Heart left ventricle (tissue), 16 donors: ENCODE measurements around the gene TMEM131L. TPM values are rescaled to one million over a fixed set of nuclear protein-coding genes. Genes with fewer than 3 reads are reported as not detected.

Experiments used
- ATAC-seq, 4 donors: fragments of 200-7000 bp; cut with Tn5 transposase; one replicate each; pipeline ENCODE4 v1.9.1; 2020 to 2022; ENCODE audit warnings: moderate library complexity in 4 of 4, mild to moderate bottlenecking in 3 of 4, moderate number of reproducible peaks in 1 of 4
- DNase-seq, 5 donors: peaks; one replicate each; pipeline ENCODE4 v3.0.0-alpha.2; 2020
- H3K27ac ChIP-seq, 12 donors: fragments of 200-600 bp; sonication (generic) in 4 of 12; one replicate each; pipeline versions ENCODE4 v1.5.0 to v1.8.0; 2016 to 2022; ENCODE audit warnings: mild to moderate bottlenecking in 2 of 12
- H3K27me3 ChIP-seq, 9 donors: fragments of 200-600 bp; sonication (generic) in 2 of 9; one replicate each; pipeline versions ENCODE4 v1.5.1 to v1.8.0; 2016 to 2022; ENCODE audit warnings: mild to moderate bottlenecking in 3 of 9
- H3K36me3 ChIP-seq, 9 donors: fragments of 200-600 bp; sonication (generic) in 2 of 9; one replicate each; pipeline versions ENCODE4 v1.5.0 to v1.8.0; 2018 to 2022; ENCODE audit warnings: mild to moderate bottlenecking in 2 of 9
- H3K4me1 ChIP-seq, 12 donors: fragments of 200-600 bp; sonication (generic) in 4 of 12; one replicate each; pipeline versions ENCODE4 v1.5.0 to v1.8.0; 2016 to 2022; ENCODE audit warnings: mild to moderate bottlenecking in 3 of 12
- H3K4me3 ChIP-seq, 12 donors: fragments of 200-600 bp; sonication (generic) in 4 of 12; one replicate each; pipeline versions ENCODE4 v1.5.0 to v1.8.0; 2017 to 2022; ENCODE audit warnings: mild to moderate bottlenecking in 9 of 12, moderate library complexity in 4 of 12
- H3K9me3 ChIP-seq, 12 donors: fragments of 200-600 bp; sonication (generic) in 4 of 12; one replicate each; pipeline versions ENCODE4 v1.5.0 to v1.8.0; 2016 to 2022; ENCODE audit warnings: mild to moderate bottlenecking in 1 of 12
- CTCF ChIP-seq, 12 donors: fragments of 200-600 bp; sonication (generic) in 4 of 12; IDR thresholded peaks; one replicate each; pipeline versions ENCODE4 v1.5.0 to v1.8.0; 2018 to 2022; ENCODE audit warnings: antibody characterized with exemption in 12 of 12, mild to moderate bottlenecking in 5 of 12
- POLR2A ChIP-seq, 2 donors: fragments of 450-650 bp; IDR thresholded peaks; one replicate each; pipeline ENCODE4 v1.6.1; 2017; ENCODE audit warnings: antibody characterized with exemption in 2 of 2, mild to moderate bottlenecking in 2 of 2, moderate library complexity in 2 of 2
- WGBS, 4 donors: extraction: QIAGEN DNeasy Blood & Tissue Kit in 2 of 4; methylation state at CpG; one replicate each; pipeline versions ENCODE4 v1.1.5 to v1.1.7; 2013 to 2018; 5-methylcytosine and 5-hydroxymethylcytosine counted together
- intact Hi-C, 10 donors: fragments of 100-400 bp; cut with DNase I; formaldehyde crosslinking; loops; one replicate each; pipeline versions ENCODE4 v1.11.1 to v1.14.2; 2022
- polyA plus RNA-seq, 2 donors: library from polyadenylated mRNA; stranded (reverse); fragments of 200-250 nt; gene quantifications; one replicate each; pipeline ENCODE4 v1.2.3, GENCODE V29; 2013
- total RNA-seq, 9 donors: library from RNA; depleted of rRNA in 2 of 9; stranded (reverse); fragments of >200 nt in 2 of 9; fragmentation: NEBNext Ultra II Directional in 3 of 9; extraction: Animal tissue kit (Norgen Biotek cat#: 25700) in 3 of 9; gene quantifications; one replicate each; pipeline versions ENCODE4 v1.1.0 to v1.2.4, GENCODE V29; 2016 to 2023
- donor health status: ischemic (EF 13 %, LVEDD 7.1; RV severe dilation, severe dysfunction).
- donor health status: healthy with polysubstance abuse.
- donor health status: DM: no; HTN: yes; CAD: no.
- donor health status: DM: no; HTN: no; CAD: no.
- donor health status: ischemic (EF 25% LVEDD 6.9; RV normal size, moderate dysfunction).
- donor health status: ischemic (EF 25% LVEDD 5.7; RV mildly dilated, moderate dysfunction).
- donor health status: healthy.
- donor health status: DM: yes; HTN: yes; CAD: no.
- donor health status: ischemic (EF 35%, LVEDD 5.7; RV mildly dilated, moderate dysfunction).
- donor health status: nonischemic (EF 11% LVEDD 7.7; RV severe dilation, severe dysfunction).
- donor health status: DM: yes; HTN: yes; CAD: no.
- donor health status: PGD.
- donor health status: ischemic (EF 29% LVEDD 5.4; RV normal size, mild dysfunction).
- donor health status: nonischemic (EF 23%, LVEDD 6.1; RV moderate dilation, normal function).

TMEM131L gene
- total and polyA plus RNA-seq, 11 donors, result 3.8 to 22.2 (median 19.6) TPM

GRCh38 chr4:153535772-153536513 is 69.8 kb downstream of the TMEM131L start:
- intact Hi-C loops, result loop anchor here in 4 of 10 donors (5.0 to 10.0 kb wide), 4 partner anchors 36 to 71 kb away; partner anchors contain the start of gene TMEM131L (in 3 of the 4)
- H3K4me3 ChIP-seq, result no peak overlapping the region
- no peaks in the 10 kb centered on the region for H3K36me3 ChIP-seq
- TF ChIP-seq POLR2A (IDR thresholded peaks at IDR 0.05), result no peak
- TF ChIP-seq CTCF (IDR thresholded peaks at IDR 0.05), result peak in 1 of 12 donors; percentile 8
- WGBS, 4 donors, result 27 to 40% (median 31%) methylated on average over 7 of the region's 7 CpGs
- H3K9me3 ChIP-seq, result no peaks in the 10 kb centered on the region
- DNase-seq (no peak), ATAC-seq (no peak)
- H3K4me1 ChIP-seq, result peaks cover 4 to 83% (median 57%) of the 10 kb centered on the region in 12 donors
- no peaks in the 10 kb centered on the region for H3K27me3 ChIP-seq
- peak overlapping the region in 1 of 12 donors; percentile 10 for H3K27ac ChIP-seq

- Histone ChIP-seq H3K27ac (no peak overlapping the region), H3K36me3 (no peaks in the 10 kb centered on the region), H3K4me1 (peaks cover 3 to 78% (median 42%) of the 10 kb centered on the region in 12 donors), H3K4me3 (no peak overlapping the region), H3K9me3 (no peaks in the 10 kb centered on the region), H3K27me3 (no peaks in the 10 kb centered on the region)
- intact Hi-C loops, result loop anchor here in 4 of 10 donors (5.0 to 10.0 kb wide), 4 partner anchors 35 to 73 kb away; partner anchors contain the start of gene TMEM131L (in 3 of the 4)
- TF ChIP-seq CTCF (IDR thresholded peaks at IDR 0.05), result no peak
- no peak for TF ChIP-seq POLR2A (IDR thresholded peaks at IDR 0.05)
- no peak for DNase-seq
- ATAC-seq, result no peak
- WGBS, 4 donors, result 80 to 87% (median 83%) methylated on average over 6 of the region's 6 CpGs
Measured at GRCh38 chr4:153537493-153537960, 71.4 kb downstream of the TMEM131L start.

- H3K36me3 ChIP-seq, result no peaks in the 10 kb centered on the region
- intact Hi-C loops, result loop anchor here in 4 of 10 donors (5.0 to 10.0 kb wide), 4 partner anchors 34 to 74 kb away; partner anchors contain the start of gene TMEM131L (in 3 of the 4)
- H3K4me3 ChIP-seq, result peak overlapping the region in 8 of 12 donors; percentile 15 to 46 (median 30)
- ATAC-seq, result peak in 3 of 4 donors; percentile 47 to 56 (median 52)
- TF ChIP-seq CTCF (IDR thresholded peaks at IDR 0.05) (no peak), POLR2A (IDR thresholded peaks at IDR 0.05) (no peak)
- DNase-seq, result peak in 2 of 5 donors; percentile 42 to 59
- no peaks in the 10 kb centered on the region for H3K27me3 ChIP-seq
- H3K4me1 ChIP-seq, result peaks cover 3 to 71% (median 33%) of the 10 kb centered on the region in 12 donors
- H3K27ac ChIP-seq, result peak overlapping the region in 10 of 12 donors; percentile 21 to 57 (median 48)
- H3K9me3 ChIP-seq, result no peaks in the 10 kb centered on the region
- 25 to 34% (median 29%) methylated on average over 17 of the region's 17 CpGs for WGBS, 4 donors
Measured at GRCh38 chr4:153538487-153539357, 72.6 kb downstream of the TMEM131L start.
